DMS53 treated with DMSO at 0.1 percent for 48 hours (cell line): ENCODE data around the gene IL17RE.
"Not testable (repeated sequence)": the region's sequence is repeated elsewhere in the genome, so short reads cannot be mapped to it uniquely, and the experiment has no call there.

Experiments used
- DNase-seq: peaks from one replicate; lab custom pipeline; 2025; ENCODE audit not compliant: unreplicated experiment; lab: John Stamatoyannopoulos, UW

IL17RE gene

GRCh38 chr3:9879830-9880549 is 22.7 kb upstream of the IL17RE start, which contains the start of gene CIDEC:
CIDEC (minus strand) TSS chr3:9880253; CDS start chr3:9878486, 1,767 bp downstream.
- DNase-seq = no peak

- DNase-seq = no peak
These were observed 21.2 kb upstream of the IL17RE start for GRCh38 chr3:9881441-9881840.

GRCh38 chr3:9883706-9884554 is 18.7 kb upstream of the IL17RE start:
- no peak for DNase-seq

GRCh38 chr3:9884555-9885165 is 18.0 kb upstream of the IL17RE start:
- DNase-seq = no peak

- no peak for DNase-seq
These were observed 16.3 kb upstream of the IL17RE start for GRCh38 chr3:9886328-9886727.

- DNase-seq = no peak
These were observed 15.2 kb upstream of the IL17RE start for GRCh38 chr3:9887480-9887879.

- no peak for DNase-seq
These were observed 14.1 kb upstream of the IL17RE start for GRCh38 chr3:9888540-9888939.

GRCh38 chr3:9889405-9889804 is 13.2 kb upstream of the IL17RE start:
- DNase-seq = no peak

- peak; percentile 24 for DNase-seq
These were observed 12.2 kb upstream of the IL17RE start, which contains the start of gene JAGN1 for GRCh38 chr3:9890249-9891071. JAGN1 (plus strand) TSS chr3:9890610; CDS start chr3:9890723, 113 bp downstream.

- DNase-seq = no peak
These were observed 11.5 kb upstream of the IL17RE start for GRCh38 chr3:9891072-9891622.

- DNase-seq = no peak
These were observed 8.9 kb upstream of the IL17RE start for GRCh38 chr3:9893739-9894138.

GRCh38 chr3:9895715-9896114 is 6.9 kb upstream of the IL17RE start:
- DNase-seq = not testable (repeated sequence)

GRCh38 chr3:9896755-9897407 is 5.8 kb upstream of the IL17RE start:
- DNase-seq = not testable (repeated sequence)

GRCh38 chr3:9897408-9898372 is 5.0 kb upstream of the IL17RE start:
- DNase-seq = peak; percentile 58

- DNase-seq = no peak
These were observed 4.0 kb upstream of the IL17RE start for GRCh38 chr3:9898467-9899241.

GRCh38 chr3:9899289-9899791 is 3.3 kb upstream of the IL17RE start:
- DNase-seq = no peak

- not testable (repeated sequence) for DNase-seq
These were observed 1.7 kb upstream of the IL17RE start for GRCh38 chr3:9900965-9901415.

GRCh38 chr3:9901967-9902366 is 681 bp upstream of the IL17RE start:
- DNase-seq = no peak
